ENCODE results near the gene ANKRD39. TPM values are rescaled to one million over a fixed set of nuclear protein-coding genes. Genes with fewer than 3 reads are reported as not detected.

ANKRD39 gene
- total and polyA plus RNA-seq, 2 donors (not counting 1 experiment from before 2014, with no cell fraction given), result 14.8 to 19.3 TPM

- ATAC-seq (ENCODE audit: low read depth), result peak; percentile 98
- Histone ChIP-seq H3K27ac (ENCODE audit: low read length in 2 of 2) (no peak overlapping the region), H3K4me3 (ENCODE audit: control extremely low read depth in 1 of 5, extremely low read depth in 1 of 5, insufficient read depth in 1 of 5, low read depth in 2 of 5, low read length in 4 of 5) (no peak overlapping the region), H3K9me3 (ENCODE audit: control extremely low read depth in 1 of 3, control insufficient read depth in 2 of 3, insufficient read depth in 1 of 3, low read length in 2 of 3) (peaks cover 0 to 3% (median 0%) of the 10 kb centered on the region in 3 donors), H2AFZ (ENCODE audit: insufficient read depth, low read depth, low read length, poor library complexity, severe bottlenecking) (peak overlapping the region; percentile 64), H3K4me1 (ENCODE audit: control insufficient read depth in 2 of 2, insufficient read depth in 2 of 2, low read length in 2 of 2) (peaks cover 25 to 30% of the 10 kb centered on the region in 2 donors), H3K79me2 (ENCODE audit: control insufficient read depth, insufficient read depth, low read length) (peaks cover 5% of the 10 kb centered on the region), H4K20me1 (ENCODE audit: control insufficient read depth, insufficient read depth, low read length, poor library complexity, severe bottlenecking) (no peaks in the 10 kb centered on the region), H3K4me2 (replicated peaks; ENCODE audit: low read depth, low read length, poor library complexity, severe bottlenecking) (peak overlapping the region; percentile 49), H3K36me3 (replicated peaks in 1 of 2; ENCODE audit: control extremely low read depth in 1 of 2, control insufficient read depth in 1 of 2, extremely low read depth in 1 of 2, insufficient read depth in 2 of 2, low read length in 1 of 2) (peaks cover 0 to 37% of the 10 kb centered on the region in 2 experiments), H3K27me3 (replicated peaks in 1 of 4; ENCODE audit: control extremely low read depth in 1 of 4, control insufficient read depth in 3 of 4, insufficient read depth in 4 of 4, low read length in 3 of 4) (no peaks in the 10 kb centered on the region), H3K9ac (ENCODE audit: low read length) (no peak overlapping the region)
- no peak overlapping the region for H3K27ac Mint-ChIP-seq
- 37% methylated on average over 15 of the region's 15 CpGs for WGBS (ENCODE audit: insufficient coverage)
- DNase-seq, result peak; percentile 80
- H3K27me3 Mint-ChIP-seq, result no peaks in the 10 kb centered on the region
- intact Hi-C loops (cut with micrococcal nuclease), result loop anchor here (1.0 to 5.0 kb wide), 4 partner anchors 14 to 164 kb away; partner anchors contain the start of genes KANSL3 and LMAN2L
- ChIA-PET CTCF (interaction anchor here (0.7 to 3.8 kb wide), 18 partner anchors 13 to 394 kb away, joined by 3 to 45 read pairs (median 4); partner anchors contain the start of genes ANKRD23, ANKRD39, CNNM3 and CNNM4), POLR2A (interaction anchor here (1.1 to 1.9 kb wide), 3 partner anchors 15 to 311 kb away, joined by 3 to 5 read pairs (median 4); partner anchors contain the start of genes ANKRD36 and CNNM3)
- H3K4me1 Mint-ChIP-seq, result peaks cover 4% of the 10 kb centered on the region
- TF ChIP-seq EZH2 (IDR thresholded peaks at IDR 0.05; ENCODE audit: borderline replicate concordance, insufficient read depth, low read depth, low read length, poor library complexity, severe bottlenecking) (no peak), CTCF (IDR thresholded peaks at IDR 0.05) (peak; percentile 94)
- no peak overlapping the region for H3K4me3 Mint-ChIP-seq
- H3K9me3 Mint-ChIP-seq (ENCODE audit: insufficient read depth), result no peaks in the 10 kb centered on the region
Observed at GRCh38 chr2:96801005-96801785, 56.6 kb downstream of the ANKRD39 start.

Data from B cell (primary cell).